HepG2 (cell line): Measurements from ENCODE around the gene SCYGR8. TPM values are rescaled to one million over a fixed set of nuclear protein-coding genes. Genes with fewer than 3 reads are reported as not detected.
A peak's percentile ranks its signal among the peaks of the same experiment; 100 is the strongest.

Source experiments
- FOXJ3 ChIP-seq: sonication (generic); formaldehyde crosslinking; IDR thresholded peaks from 2 replicates; pipeline ENCODE4 v1.4.0; 2020; ENCODE audit warnings: missing genetic modification reagents, mild to moderate bottlenecking, borderline replicate concordance
- GATAD1 ChIP-seq: IDR thresholded peaks from 2 replicates; pipeline ENCODE4 v1.6.1; 2016; ENCODE audit warnings: missing genetic modification reagents, missing compliant biosample characterization
- HNF1A ChIP-seq, 2 experiments: sonication (generic) in 1 of 2; formaldehyde crosslinking in 1 of 2; IDR thresholded peaks; 2 replicates each; pipeline versions ENCODE4 v1.4.0 to v1.6.1; 2016 to 2020; ENCODE audit warnings: borderline replicate concordance in 1 of 2, low read depth in 1 of 2, mild to moderate bottlenecking in 1 of 2, missing genetic modification reagents in 1 of 2
- KDM2A ChIP-seq: sonication (generic); formaldehyde crosslinking; IDR thresholded peaks from 2 replicates; pipeline ENCODE4 v1.4.0; 2020; ENCODE audit warnings: low read depth, missing genetic modification reagents, borderline replicate concordance
- PRDM4 ChIP-seq: sonication (generic); formaldehyde crosslinking; IDR thresholded peaks from 2 replicates; pipeline ENCODE4 v1.9.0; 2021; ENCODE audit warnings: missing genetic modification reagents, borderline replicate concordance
- SPEN ChIP-seq: sonication (generic); formaldehyde crosslinking; IDR thresholded peaks from 2 replicates; pipeline ENCODE4 v1.5.1; 2020; ENCODE audit warnings: low read depth, mild to moderate bottlenecking, missing genetic modification reagents
- TARDBP ChIP-seq: sonication (generic); formaldehyde crosslinking; IDR thresholded peaks from 2 replicates; pipeline ENCODE4 v1.8.0; 2022; ENCODE audit warnings: mild to moderate bottlenecking, missing genetic modification reagents
- ZBTB33 ChIP-seq: sonication (generic); formaldehyde crosslinking; IDR thresholded peaks from 2 replicates; pipeline ENCODE4 v1.4.0; 2020; ENCODE audit warnings: missing genetic modification reagents
- ZC3H13 ChIP-seq: sonication (generic); formaldehyde crosslinking; IDR thresholded peaks from 2 replicates; pipeline ENCODE4 v1.8.1; 2023; ENCODE audit warnings: mild to moderate bottlenecking, missing genetic modification reagents, moderate library complexity
- ZNF350 ChIP-seq: sonication (generic); formaldehyde crosslinking; IDR thresholded peaks from 2 replicates; pipeline ENCODE4 v1.4.0; 2020; ENCODE audit warnings: mild to moderate bottlenecking, low read depth, missing genetic modification reagents, borderline replicate concordance
- ZNF362 ChIP-seq: sonication (generic); formaldehyde crosslinking; IDR thresholded peaks from 2 replicates; pipeline ENCODE4 v1.4.0; 2020; ENCODE audit warnings: missing genetic modification reagents, mild to moderate bottlenecking, borderline replicate concordance
- ZNF501 ChIP-seq: sonication (generic); formaldehyde crosslinking; IDR thresholded peaks from 2 replicates; pipeline ENCODE4 v1.5.1; 2020; ENCODE audit warnings: mild to moderate bottlenecking, moderate library complexity, missing genetic modification reagents
- ZNF761 ChIP-seq: sonication (generic); formaldehyde crosslinking; conservative IDR thresholded peaks from 2 replicates; pipeline ENCODE4 v1.4.0; 2020; ENCODE audit warnings: mild to moderate bottlenecking, missing genetic modification reagents
- ZNF883 ChIP-seq: sonication (generic); formaldehyde crosslinking; IDR thresholded peaks from 2 replicates; pipeline ENCODE4 v1.5.1; 2020; ENCODE audit warnings: mild to moderate bottlenecking, missing genetic modification reagents; ENCODE audit errors: not compliant biosample characterization
- ZSCAN21 ChIP-seq: sonication (generic); formaldehyde crosslinking; IDR thresholded peaks from 2 replicates; pipeline ENCODE4 v1.8.0; 2022; ENCODE audit warnings: mild to moderate bottlenecking, missing genetic modification reagents, moderate library complexity, borderline replicate concordance
- polyA plus RNA-seq, 8 experiments: library from polyadenylated mRNA; depleted of rRNA in 3 of 8; stranded (reverse) in 7 of 8; unstranded in 1 of 8; fragments of >200 nt; fragmentation: Illumina TruSeq in 4 of 8; extraction: Trizol in 4 of 8; gene quantifications; 2 replicates each; pipeline versions ENCODE4 v1.2.1 to v1.2.3, GENCODE V29; 2011 to 2016; ENCODE audit warnings: low read depth in 4 of 8, missing spikeins in 1 of 8, mixed read lengths in 1 of 8; ENCODE audit not compliant: insufficient read depth in 1 of 8
- total RNA-seq, 5 experiments: library from RNA; depleted of rRNA; stranded (reverse); fragments of >200 nt; fragmentation: Illumina TruSeq; extraction: Trizol; gene quantifications; 2 replicates each; pipeline ENCODE4 v1.2.3, GENCODE V29; 2016; ENCODE audit warnings: low read depth in 1 of 5

SCYGR8 gene
- total and polyA plus RNA-seq, 2 of the 13 experiments (the other 11 are each of a cell fraction or from before 2014, with no cell fraction given) = not detected

- no peak for TF ChIP-seq PRDM4 (CRISPR knock-in tag)
- TF ChIP-seq FOXJ3 (CRISPR knock-in tag) = 0 out of 2 replicates have a peak, but pooled peaks have one; percentile 41
- TF ChIP-seq ZNF501 = peak; percentile 67
- TF ChIP-seq GATAD1 (CRISPR knock-in tag) = 0 out of 2 replicates have a peak, but pooled peaks have one; percentile 51
- TF ChIP-seq HNF1A (IDR thresholded peaks at IDR 0.05; ENCODE audit: low read depth) = no peak
- peak; percentile 36; the same call in 1 of the 2 replicates for TF ChIP-seq HNF1A (CRISPR knock-in tag; IDR thresholded peaks at IDR 0.05; ENCODE audit: borderline replicate concordance)
- TF ChIP-seq TARDBP (CRISPR knock-in tag) = peak; percentile 52
- peak; percentile 47; the same call in 1 of the 2 replicates for TF ChIP-seq SPEN (CRISPR knock-in tag)
- TF ChIP-seq ZSCAN21 = no peak
- TF ChIP-seq ZC3H13 (CRISPR knock-in tag) = no peak
- TF ChIP-seq KDM2A = peak; percentile 91
- TF ChIP-seq ZBTB33 = peak; percentile 55; the same call in 1 of the 2 replicates
- TF ChIP-seq ZNF761 (CRISPR knock-in tag) = 0 out of 2 replicates have a peak, but pooled peaks have one; percentile 59
- no peak for TF ChIP-seq ZNF883 (CRISPR knock-in tag)
- TF ChIP-seq ZNF350 = peak; percentile 71; the same call in 1 of the 2 replicates
- peak; percentile 50; the same call in 1 of the 2 replicates for TF ChIP-seq ZNF362 (CRISPR knock-in tag)
Measured at GRCh38 chr2:227766373-227766883, 20.7 kb downstream of the SCYGR8 start (continued).
